GM19240 (cell line): Measurements from ENCODE around the gene PCBP1.
"Not testable (repeated sequence)": the region's sequence is repeated elsewhere in the genome, so short reads cannot be mapped to it uniquely, and the experiment has no call there.

Experiments
- DNase-seq: peaks from one replicate; pipeline ENCODE4 v3.0.0; 2011; ENCODE audit warnings: low spot score; ENCODE audit not compliant: insufficient read length

PCBP1 gene

GRCh38 chr2:70080610-70081200, 6.6 kb upstream of the PCBP1 start:
- no peak for DNase-seq

- DNase-seq, result no peak
Measured at GRCh38 chr2:70081221-70081620, 6.1 kb upstream of the PCBP1 start.

GRCh38 chr2:70083344-70084156, 3.7 kb upstream of the PCBP1 start:
- no peak for DNase-seq

GRCh38 chr2:70084973-70085710, 2.1 kb upstream of the PCBP1 start:
- no peak for DNase-seq

DNA sequence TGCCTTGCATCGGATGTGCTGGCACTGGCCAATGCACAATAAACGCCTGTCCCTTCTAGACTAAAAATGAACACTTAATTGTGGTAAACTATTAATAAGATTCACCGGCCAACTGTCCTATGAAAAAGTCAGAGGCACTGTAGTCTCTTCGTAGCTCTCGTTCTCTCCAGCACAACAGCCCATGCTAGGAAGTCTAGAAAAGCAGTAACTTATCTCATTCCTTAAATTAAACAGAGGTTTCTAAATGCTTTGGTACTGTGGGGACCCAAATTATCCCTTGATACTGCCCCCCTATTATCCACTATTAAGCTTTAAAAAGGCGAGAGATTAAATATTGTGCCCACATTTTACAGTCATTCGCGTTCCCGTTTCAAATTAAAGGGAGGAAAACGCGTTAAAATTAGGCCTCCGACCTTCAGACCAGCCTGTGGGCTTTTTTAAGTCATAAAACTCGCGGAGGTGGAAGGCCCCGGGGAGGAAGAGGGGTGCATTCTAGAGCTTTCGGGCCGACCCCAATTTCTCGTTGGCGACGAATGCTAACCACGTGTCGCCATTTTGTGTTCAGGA, 1.5 kb upstream of the PCBP1 start:
- no peak for DNase-seq

- no peak for DNase-seq
Measured at GRCh38 chr2:70086278-70086837, 919 bp upstream of the PCBP1 start.

DNA sequence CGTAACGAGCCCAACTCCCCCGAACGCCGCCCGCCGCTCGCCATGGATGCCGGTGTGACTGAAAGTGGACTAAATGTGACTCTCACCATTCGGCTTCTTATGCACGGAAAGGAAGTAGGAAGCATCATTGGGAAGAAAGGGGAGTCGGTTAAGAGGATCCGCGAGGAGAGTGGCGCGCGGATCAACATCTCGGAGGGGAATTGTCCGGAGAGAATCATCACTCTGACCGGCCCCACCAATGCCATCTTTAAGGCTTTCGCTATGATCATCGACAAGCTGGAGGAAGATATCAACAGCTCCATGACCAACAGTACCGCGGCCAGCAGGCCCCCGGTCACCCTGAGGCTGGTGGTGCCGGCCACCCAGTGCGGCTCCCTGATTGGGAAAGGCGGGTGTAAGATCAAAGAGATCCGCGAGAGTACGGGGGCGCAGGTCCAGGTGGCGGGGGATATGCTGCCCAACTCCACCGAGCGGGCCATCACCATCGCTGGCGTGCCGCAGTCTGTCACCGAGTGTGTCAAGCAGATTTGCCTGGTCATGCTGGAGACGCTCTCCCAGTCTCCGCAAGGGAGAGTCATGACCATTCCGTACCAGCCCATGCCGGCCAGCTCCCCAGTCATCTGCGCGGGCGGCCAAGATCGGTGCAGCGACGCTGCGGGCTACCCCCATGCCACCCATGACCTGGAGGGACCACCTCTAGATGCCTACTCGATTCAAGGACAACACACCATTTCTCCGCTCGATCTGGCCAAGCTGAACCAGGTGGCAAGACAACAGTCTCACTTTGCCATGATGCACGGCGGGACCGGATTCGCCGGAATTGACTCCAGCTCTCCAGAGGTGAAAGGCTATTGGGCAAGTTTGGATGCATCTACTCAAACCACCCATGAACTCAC, 673 bp downstream of the PCBP1 start:
- DNase-seq, result no peak

- no peak for DNase-seq
Measured at GRCh38 chr2:70088598-70089219, 1.4 kb downstream of the PCBP1 start.

DNA sequence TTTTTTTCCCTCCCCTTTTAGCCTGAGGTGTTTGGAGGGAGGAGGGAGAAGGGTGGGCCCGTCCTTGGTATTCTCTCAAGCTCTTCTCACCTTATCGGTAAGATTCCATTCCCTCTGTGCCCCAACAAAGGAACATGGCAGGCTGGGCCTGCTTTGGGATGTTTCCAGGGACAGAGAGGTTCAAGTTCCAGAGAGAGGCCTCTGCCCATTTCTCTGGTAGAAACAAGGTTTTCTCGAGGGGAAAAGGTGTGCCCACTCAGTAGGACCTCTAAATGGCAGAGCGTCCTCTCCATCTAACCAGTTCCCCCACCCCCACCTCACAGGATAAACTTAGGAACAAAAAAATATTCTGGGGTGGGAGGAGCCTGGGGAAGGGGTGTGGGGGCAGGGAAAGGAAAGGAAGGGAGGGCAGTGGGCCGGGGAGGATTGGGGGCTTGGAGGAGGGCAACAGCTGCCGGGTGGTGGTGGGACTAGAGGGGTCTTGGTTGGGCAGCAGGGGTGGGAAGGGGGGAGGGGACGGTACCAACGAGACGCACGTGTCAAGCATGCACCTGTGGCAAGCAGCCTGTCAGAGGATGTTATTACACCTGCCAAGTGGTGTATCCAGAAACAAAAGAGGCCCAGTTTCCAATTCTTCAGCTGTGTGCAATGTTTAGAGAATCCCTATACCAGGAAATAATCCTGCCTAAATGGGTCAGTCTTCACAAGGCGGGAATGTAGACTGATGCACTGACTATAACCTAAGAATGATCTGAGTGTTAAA, 2.1 kb downstream of the PCBP1 start:
- DNase-seq, result no peak

GRCh38 chr2:70089983-70090525, 2.8 kb downstream of the PCBP1 start:
- no peak for DNase-seq

- DNase-seq, result no peak
Measured at GRCh38 chr2:70090706-70091334, 3.5 kb downstream of the PCBP1 start.

- DNase-seq, result no peak
Measured at GRCh38 chr2:70091364-70091763, 4.1 kb downstream of the PCBP1 start.

- DNase-seq, result no peak
Measured at GRCh38 chr2:70091816-70092215, 4.5 kb downstream of the PCBP1 start.

- not testable (repeated sequence) for DNase-seq
Measured at GRCh38 chr2:70092576-70093243, 5.4 kb downstream of the PCBP1 start.

GRCh38 chr2:70094171-70094977, 7.1 kb downstream of the PCBP1 start:
- DNase-seq, result no peak

DNA sequence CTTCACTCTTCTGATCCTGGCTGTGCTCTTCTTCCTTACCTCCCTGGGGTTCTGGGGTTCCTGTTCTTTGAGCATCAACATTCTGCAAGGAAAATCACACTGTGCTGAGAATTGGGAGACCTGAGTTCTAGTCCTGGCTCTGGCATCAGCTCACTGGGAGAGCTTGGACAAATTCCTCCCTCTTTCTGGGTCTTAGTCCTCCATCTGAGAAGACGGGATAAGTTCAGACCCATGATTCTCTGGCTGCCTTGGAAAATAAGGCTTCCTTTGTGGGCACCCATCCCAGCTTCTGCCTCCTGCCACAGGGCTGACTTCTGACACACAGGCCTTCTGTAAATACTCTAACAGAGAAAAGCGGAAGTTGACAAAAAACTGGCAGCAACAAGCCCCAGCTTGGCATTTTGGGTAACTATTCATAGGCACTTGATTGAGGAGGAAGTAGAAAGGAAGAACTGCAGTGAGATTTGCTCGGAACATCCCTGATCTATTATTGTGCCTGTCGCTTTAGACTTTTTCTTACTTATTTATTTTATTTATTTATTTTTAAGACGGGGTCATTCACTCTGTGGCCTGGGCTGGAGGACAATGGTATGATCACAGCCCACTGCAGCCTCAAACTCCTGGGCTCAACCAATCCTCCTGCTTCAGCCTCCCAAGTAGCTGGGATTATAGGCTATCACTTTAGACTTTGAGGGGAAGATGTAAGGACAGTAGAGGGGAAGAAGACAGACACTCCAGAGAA, 7.9 kb downstream of the PCBP1 start:
- DNase-seq, result no peak
